HL-60 (cell line): ENCODE measurements around the gene TACR3.

Source experiments
- POLR2AphosphoS5 ChIP-seq: IDR thresholded peaks from 2 replicates; pipeline ENCODE4 v1.6.1; 2012; ENCODE audit warnings: low read depth
- TF ChIP-seq, protein P1 (sequence below): IDR thresholded peaks from one replicate; pipeline ENCODE4 v1.5.1; 2011; ENCODE audit warnings: low read length, control low read depth, inconsistent platforms; ENCODE audit not compliant: insufficient read depth
- TF ChIP-seq, protein P2 (sequence below): IDR thresholded peaks from 2 replicates; pipeline ENCODE4 v1.6.1; 2012; ENCODE audit warnings: low read depth; ENCODE audit not compliant: insufficient replicate concordance

DNA sequence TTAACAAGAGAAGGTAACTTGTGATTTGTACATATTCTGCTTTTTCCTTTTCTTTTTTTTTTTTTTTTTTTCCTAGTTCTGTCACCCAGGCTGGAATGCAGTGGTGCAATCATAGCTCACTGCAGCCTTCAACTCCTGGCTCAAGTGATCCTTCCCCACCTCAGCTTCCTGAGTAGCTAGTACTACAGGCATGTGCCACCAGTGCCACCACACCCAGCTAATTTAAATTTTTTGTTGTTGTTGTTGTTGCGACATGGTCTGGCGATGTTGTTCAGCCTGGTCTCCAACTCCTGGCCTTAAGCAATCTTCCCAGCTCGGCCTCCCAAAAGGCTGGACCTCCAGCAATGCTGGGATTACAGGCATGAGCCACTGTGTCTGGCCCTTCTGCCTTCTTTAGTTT is 1.5 kb upstream of the TACR3 start:
- TF ChIP-seq, protein P1, sequence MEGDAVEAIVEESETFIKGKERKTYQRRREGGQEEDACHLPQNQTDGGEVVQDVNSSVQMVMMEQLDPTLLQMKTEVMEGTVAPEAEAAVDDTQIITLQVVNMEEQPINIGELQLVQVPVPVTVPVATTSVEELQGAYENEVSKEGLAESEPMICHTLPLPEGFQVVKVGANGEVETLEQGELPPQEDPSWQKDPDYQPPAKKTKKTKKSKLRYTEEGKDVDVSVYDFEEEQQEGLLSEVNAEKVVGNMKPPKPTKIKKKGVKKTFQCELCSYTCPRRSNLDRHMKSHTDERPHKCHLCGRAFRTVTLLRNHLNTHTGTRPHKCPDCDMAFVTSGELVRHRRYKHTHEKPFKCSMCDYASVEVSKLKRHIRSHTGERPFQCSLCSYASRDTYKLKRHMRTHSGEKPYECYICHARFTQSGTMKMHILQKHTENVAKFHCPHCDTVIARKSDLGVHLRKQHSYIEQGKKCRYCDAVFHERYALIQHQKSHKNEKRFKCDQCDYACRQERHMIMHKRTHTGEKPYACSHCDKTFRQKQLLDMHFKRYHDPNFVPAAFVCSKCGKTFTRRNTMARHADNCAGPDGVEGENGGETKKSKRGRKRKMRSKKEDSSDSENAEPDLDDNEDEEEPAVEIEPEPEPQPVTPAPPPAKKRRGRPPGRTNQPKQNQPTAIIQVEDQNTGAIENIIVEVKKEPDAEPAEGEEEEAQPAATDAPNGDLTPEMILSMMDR = no peak
- no peak for TF ChIP-seq POLR2AphosphoS5
- TF ChIP-seq, protein P2, sequence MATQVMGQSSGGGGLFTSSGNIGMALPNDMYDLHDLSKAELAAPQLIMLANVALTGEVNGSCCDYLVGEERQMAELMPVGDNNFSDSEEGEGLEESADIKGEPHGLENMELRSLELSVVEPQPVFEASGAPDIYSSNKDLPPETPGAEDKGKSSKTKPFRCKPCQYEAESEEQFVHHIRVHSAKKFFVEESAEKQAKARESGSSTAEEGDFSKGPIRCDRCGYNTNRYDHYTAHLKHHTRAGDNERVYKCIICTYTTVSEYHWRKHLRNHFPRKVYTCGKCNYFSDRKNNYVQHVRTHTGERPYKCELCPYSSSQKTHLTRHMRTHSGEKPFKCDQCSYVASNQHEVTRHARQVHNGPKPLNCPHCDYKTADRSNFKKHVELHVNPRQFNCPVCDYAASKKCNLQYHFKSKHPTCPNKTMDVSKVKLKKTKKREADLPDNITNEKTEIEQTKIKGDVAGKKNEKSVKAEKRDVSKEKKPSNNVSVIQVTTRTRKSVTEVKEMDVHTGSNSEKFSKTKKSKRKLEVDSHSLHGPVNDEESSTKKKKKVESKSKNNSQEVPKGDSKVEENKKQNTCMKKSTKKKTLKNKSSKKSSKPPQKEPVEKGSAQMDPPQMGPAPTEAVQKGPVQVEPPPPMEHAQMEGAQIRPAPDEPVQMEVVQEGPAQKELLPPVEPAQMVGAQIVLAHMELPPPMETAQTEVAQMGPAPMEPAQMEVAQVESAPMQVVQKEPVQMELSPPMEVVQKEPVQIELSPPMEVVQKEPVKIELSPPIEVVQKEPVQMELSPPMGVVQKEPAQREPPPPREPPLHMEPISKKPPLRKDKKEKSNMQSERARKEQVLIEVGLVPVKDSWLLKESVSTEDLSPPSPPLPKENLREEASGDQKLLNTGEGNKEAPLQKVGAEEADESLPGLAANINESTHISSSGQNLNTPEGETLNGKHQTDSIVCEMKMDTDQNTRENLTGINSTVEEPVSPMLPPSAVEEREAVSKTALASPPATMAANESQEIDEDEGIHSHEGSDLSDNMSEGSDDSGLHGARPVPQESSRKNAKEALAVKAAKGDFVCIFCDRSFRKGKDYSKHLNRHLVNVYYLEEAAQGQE = no peak
